MM.1S (cell line): Measurements from ENCODE around the gene AMIGO3.

Source experiments
- EZH2 ChIP-seq: fragments of 300-600 bp; sonication (generic); optimal IDR thresholded peaks from 2 replicates; pipeline ENCODE3; 2017; ENCODE audit warnings: low read depth, mild to moderate bottlenecking, antibody characterized with exemption, low read length, mixed read lengths
- TF ChIP-seq, protein P1 (sequence below): fragments of 300-600 bp; sonication (generic); IDR thresholded peaks from 2 replicates; pipeline ENCODE4 v1.5.1; 2016; ENCODE audit warnings: antibody characterized with exemption, low read length, mixed read lengths

GRCh38 chr3:49701388-49702077 lies 18.0 kb downstream of the AMIGO3 start:
- TF ChIP-seq, protein P1, sequence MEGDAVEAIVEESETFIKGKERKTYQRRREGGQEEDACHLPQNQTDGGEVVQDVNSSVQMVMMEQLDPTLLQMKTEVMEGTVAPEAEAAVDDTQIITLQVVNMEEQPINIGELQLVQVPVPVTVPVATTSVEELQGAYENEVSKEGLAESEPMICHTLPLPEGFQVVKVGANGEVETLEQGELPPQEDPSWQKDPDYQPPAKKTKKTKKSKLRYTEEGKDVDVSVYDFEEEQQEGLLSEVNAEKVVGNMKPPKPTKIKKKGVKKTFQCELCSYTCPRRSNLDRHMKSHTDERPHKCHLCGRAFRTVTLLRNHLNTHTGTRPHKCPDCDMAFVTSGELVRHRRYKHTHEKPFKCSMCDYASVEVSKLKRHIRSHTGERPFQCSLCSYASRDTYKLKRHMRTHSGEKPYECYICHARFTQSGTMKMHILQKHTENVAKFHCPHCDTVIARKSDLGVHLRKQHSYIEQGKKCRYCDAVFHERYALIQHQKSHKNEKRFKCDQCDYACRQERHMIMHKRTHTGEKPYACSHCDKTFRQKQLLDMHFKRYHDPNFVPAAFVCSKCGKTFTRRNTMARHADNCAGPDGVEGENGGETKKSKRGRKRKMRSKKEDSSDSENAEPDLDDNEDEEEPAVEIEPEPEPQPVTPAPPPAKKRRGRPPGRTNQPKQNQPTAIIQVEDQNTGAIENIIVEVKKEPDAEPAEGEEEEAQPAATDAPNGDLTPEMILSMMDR, result peak; percentile 49
- no peak for TF ChIP-seq EZH2
